IPS-11a (cell line): ENCODE measurements around the gene TESK1.
A peak's percentile ranks its signal among the peaks of the same experiment; 100 is the strongest.

Source experiments
- H3K4me3 ChIP-seq: one replicate; pipeline ENCODE4 v1.5.1; 2013; ENCODE audit warnings: low read depth, low read length, control low read depth

TESK1 gene

DNA sequence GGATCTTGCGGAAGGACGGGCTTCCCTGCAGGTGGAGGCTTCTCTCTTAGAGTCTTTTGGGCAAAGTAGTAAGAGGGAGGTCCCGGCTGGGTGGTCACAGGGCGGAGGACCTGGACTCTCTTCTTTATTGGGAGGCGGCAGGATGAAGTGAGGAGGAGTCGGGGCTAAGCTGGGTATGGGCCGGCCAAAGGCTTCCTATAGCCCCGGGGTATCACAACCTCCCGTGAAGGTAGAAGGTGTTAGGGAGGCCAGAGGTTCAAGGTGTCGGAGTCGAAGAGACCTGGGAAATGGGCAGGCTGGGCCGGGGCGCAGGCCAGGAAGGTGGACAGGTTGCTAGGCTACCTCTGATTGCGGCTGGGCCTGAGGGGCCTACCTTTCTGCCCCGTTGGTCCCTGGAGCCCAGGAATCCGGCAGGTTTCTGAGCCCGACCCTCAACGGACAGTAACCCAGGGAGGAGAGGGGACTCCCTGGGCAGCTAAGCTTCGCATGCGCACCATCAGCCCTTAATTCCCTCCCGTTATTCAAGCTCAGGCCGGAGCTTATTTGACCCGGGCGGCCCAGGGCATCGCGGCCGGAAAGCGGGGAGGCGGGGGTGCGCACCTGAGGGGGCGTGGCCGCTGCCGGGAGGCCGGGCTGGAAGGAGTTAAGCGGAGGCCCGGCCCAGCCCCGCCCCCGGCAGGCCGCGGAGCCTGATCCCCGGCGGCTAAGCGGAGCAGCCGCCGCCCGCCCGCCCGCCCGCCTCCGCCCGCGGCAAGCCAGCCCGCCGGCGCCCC lies at the start of gene TESK1:
Gene TESK1, plus strand, starts transcription at position 685 of the 773 bp plus-strand sequence. CDS start 358 bp downstream, outside the sequence.
- peak within 1 kb of the TSS; percentile 75 for H3K4me3 ChIP-seq

DNA sequence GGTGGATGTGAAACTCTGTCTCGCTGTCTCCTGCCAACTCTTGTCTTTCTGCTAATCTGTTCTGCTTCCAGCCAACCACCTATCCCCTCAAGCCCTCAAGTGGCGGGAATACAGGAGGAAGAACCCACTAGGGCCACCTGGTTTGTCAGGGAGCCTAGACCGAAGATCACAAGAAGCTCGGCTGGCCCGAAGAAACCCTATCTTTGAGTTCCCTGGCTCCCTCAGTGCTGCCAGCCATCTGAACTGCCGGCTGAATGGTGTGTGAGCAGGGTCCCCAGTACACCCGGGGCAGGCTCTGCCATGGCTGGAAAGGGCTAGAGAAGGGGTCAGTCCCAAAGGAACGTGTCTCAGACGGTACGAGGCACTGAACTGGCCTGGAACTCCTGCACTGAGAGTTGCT lies 49.2 kb upstream of the TESK1 start:
- no peak overlapping the region for H3K4me3 ChIP-seq

DNA sequence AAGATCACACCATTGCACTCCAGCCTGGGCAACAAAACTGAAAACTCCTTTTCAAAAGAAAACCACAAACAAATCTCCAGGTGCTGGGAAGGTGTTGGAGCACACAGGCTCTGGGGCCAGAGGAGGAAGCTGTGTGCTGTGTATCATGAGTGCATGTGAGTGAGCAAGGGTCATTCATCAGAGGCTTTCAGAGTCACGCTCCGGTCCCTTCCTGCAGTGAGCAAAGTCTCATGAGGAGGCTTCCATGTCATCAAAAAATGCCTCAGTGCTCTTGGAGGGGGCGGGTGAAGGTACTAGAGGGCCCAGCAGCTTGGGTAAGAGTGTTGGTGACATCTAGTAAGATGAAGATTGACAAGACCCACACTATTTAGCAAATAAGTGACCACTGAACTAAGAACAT lies 48.3 kb upstream of the TESK1 start:
- no peak overlapping the region for H3K4me3 ChIP-seq

DNA sequence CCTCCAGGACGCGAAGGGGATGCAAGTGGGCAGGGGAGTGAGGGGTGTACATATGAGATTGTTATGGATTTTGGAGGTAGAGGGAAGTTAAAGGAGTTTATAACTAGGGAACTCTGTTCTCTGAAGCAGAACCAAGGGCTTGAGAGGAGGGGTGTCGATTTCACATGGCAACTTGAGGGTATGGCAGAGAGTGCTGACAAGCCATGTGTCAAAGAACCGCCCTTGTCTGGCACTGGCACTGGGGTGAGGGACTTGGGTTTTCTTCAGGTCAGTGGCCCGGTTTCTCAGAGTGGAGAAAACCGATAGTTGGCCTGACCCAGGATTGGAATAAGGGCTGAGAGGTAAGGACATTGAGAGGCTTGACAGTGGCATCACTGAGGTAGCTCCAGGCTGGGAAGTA lies 47.7 kb upstream of the TESK1 start:
- no peak overlapping the region for H3K4me3 ChIP-seq

GRCh38 chr9:35558185-35558584 lies 46.9 kb upstream of the TESK1 start:
- H3K4me3 ChIP-seq, result no peak overlapping the region

DNA sequence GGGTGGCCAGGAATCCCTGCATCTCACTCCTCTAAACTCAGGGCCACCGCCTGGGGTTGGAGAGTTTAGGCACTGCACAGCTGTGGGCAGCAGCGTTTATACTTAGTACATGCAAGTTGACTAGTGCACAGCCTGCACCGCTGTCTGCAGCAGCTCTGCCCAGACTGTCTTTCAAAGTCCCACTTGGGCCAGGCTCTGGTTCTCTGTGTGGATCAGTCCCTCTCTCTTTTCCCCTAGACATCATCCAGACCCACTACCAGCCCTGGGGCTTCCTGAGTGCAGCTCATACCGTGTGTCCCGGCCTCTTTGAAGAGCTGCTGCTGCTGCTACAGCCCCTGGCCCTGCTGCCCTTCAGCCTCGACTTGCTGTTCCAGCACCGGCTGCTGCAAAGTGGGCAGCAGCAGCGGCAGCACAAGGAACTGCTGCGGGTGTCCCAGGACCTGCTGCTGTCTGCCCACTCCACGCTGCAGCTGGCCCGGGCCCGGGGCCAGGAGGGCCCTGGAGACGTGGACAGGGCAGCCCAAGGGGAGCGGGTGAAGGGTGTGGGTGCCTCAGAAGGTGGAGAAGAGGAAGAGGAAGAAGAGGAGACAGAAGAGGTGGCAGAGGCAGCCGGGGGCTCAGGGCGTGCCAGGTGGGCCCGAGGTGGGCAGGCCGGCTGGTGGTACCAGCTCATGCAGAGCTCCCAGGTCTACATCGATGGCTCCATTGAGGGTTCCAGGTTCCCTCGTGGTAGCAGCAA lies 45.1 kb upstream of the TESK1 start:
- no peak overlapping the region for H3K4me3 ChIP-seq

GRCh38 chr9:35560625-35561337 lies 44.3 kb upstream of the TESK1 start:
- no peak overlapping the region for H3K4me3 ChIP-seq

- no peak overlapping the region for H3K4me3 ChIP-seq
These were observed 43.4 kb upstream of the TESK1 start for GRCh38 chr9:35561468-35562261.

DNA sequence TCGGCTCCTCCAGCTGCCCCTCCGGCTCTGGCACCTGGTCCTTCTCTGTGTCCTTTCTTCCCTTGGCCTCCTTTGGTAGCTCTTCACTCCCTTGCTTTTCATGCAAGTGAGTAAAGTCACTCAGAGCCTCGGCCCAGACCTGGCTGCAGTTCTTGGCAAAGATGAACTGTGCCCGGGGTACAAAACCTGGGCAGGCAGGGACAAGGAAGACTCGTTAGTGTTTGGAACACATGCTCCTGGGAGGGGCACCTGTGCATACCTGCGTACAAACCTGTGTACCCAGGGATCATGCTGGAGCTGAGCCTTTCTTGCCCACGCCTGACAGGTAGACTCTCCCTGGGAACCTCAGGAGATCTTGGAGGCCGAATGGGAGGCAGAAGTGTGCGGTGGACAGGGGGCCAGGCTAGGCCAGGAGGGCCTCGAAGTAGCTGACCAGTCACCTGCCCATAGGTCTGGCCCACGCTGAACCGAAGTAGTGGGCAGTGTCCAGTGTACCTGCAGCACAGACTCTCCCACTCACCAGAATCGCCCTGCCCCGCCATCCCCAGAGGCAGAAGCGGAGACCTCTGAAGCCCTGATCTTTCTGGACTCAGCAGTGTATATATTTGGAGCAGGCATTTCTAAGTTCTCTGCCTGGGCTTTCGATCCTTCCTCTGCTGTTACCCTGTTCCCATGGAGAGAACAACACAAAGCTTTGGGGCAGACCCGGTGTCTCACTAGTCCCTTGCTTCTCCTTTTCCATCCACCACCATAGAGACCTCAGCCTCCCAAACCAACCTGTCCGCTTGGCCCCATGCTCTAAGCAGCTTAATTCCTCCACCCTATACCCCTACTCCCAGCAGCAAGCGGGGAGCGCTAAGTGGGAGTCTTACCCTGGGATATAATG lies 41.9 kb upstream of the TESK1 start:
- no peak overlapping the region for H3K4me3 ChIP-seq

- H3K4me3 ChIP-seq, result no peak overlapping the region
These were observed 41.3 kb upstream of the TESK1 start for GRCh38 chr9:35563791-35564197.

- no peak overlapping the region for H3K4me3 ChIP-seq
These were observed 40.4 kb upstream of the TESK1 start for GRCh38 chr9:35564658-35565061.

GRCh38 chr9:35566417-35566816 lies 38.6 kb upstream of the TESK1 start:
- no peak overlapping the region for H3K4me3 ChIP-seq

DNA sequence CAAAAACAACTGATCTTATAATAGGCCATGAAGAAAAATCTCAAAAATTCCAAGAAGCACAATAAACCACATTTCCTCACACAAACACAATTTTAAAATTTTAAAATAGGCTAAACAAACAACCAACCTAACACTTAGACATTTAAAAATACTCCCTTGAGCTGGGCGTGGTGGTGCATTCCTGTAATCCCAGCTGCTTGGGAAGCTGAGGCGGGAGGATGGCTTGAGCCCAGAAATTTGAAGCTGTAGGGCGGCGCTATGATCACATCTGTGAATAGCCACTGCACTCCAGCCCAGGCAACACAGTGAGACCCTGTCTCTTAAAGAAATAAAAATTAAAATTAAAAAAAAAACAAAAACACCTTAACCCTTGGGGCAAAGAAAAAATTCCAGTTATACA lies 36.9 kb upstream of the TESK1 start:
- H3K4me3 ChIP-seq, result no peak overlapping the region

GRCh38 chr9:35569206-35569605 lies 35.9 kb upstream of the TESK1 start:
- no peak overlapping the region for H3K4me3 ChIP-seq

GRCh38 chr9:35570709-35571504 lies 34.2 kb upstream of the TESK1 start:
- no peak overlapping the region for H3K4me3 ChIP-seq

DNA sequence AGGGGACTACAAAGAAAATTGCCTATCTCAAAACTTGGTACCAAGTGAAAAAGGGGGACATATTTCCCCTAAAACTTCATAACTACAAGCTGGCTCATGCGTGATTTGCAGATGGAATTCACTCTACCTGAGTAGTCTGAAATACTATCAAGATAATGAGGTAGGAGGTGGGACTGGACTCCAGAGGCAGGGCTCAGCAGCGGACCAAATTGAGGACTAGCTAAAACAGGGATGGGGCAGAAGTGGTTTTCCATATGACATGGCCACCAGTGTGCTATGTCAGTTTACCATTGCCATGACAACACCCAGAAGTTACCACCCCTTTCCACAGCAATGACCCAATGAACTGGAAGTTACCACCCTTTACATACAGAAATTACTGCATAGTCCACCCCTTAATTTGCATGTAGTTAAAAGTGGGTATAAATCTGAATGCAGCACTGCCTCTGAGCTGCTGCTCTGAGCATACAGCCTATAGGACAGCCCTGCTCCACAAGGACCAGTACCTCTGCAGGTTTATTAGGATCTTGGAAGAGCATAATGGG lies 30.4 kb upstream of the TESK1 start:
- no peak overlapping the region for H3K4me3 ChIP-seq

DNA sequence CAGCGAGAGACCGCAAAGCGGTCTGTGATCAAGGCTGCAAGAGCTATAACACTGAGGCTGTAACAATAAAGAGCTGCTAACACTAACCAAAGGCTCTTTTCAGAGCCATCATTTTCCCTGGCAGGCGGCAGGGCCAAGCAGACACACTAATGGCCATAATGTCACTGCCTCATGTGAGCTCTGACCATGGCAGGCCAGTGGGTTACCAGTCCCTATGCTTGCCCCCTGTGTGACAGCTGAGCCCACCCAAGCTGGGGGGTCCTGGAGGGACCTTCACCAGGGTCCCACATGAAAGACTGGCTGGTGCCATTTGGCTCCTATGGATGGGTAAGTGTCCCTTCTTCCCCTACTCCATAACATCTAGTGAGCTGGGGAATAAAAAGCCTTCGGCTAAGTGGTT lies 29.6 kb upstream of the TESK1 start:
- H3K4me3 ChIP-seq, result no peak overlapping the region

- no peak overlapping the region for H3K4me3 ChIP-seq
These were observed 27.6 kb upstream of the TESK1 start for GRCh38 chr9:35577486-35577885.

- no peak overlapping the region for H3K4me3 ChIP-seq
These were observed 25.9 kb upstream of the TESK1 start for GRCh38 chr9:35579130-35579529.
